ENCODE data around the gene ACTL7A.
"Not testable (repeated sequence)": the region's sequence is repeated elsewhere in the genome, so short reads cannot be mapped to it uniquely, and the experiment has no call there.

ACTL7A gene

GRCh38 chr9:108861997-108862396, at the start of gene ACTL7A:
Gene ACTL7A (plus strand): TSS chr9:108862266. CDS start chr9:108862323, 57 bp downstream.
- DNase-seq = no peak

GRCh38 chr9:108812396-108813025, 49.6 kb upstream of the ACTL7A start:
- DNase-seq = no peak

GRCh38 chr9:108813951-108814601, 48.0 kb upstream of the ACTL7A start:
- peak; percentile 63 to 69 for DNase-seq

- no peak for DNase-seq
Measured at GRCh38 chr9:108815156-108815555, 46.9 kb upstream of the ACTL7A start.

- peak; percentile 57 to 75 for DNase-seq
Measured at GRCh38 chr9:108816037-108816436, 46.0 kb upstream of the ACTL7A start.

GRCh38 chr9:108823829-108824228, 38.2 kb upstream of the ACTL7A start:
- no peak for DNase-seq

GRCh38 chr9:108830272-108830671, 31.8 kb upstream of the ACTL7A start:
- no peak for DNase-seq

- no peak for DNase-seq
Measured at GRCh38 chr9:108831496-108832178, 30.4 kb upstream of the ACTL7A start.

GRCh38 chr9:108832179-108832500, 29.9 kb upstream of the ACTL7A start:
- DNase-seq = no peak

GRCh38 chr9:108834959-108835665, 27.0 kb upstream of the ACTL7A start:
- no peak for DNase-seq

GRCh38 chr9:108835831-108836230, 26.2 kb upstream of the ACTL7A start:
- peak; percentile 56 to 58 for DNase-seq

- no peak for DNase-seq
Measured at GRCh38 chr9:108836319-108836718, 25.7 kb upstream of the ACTL7A start.

GRCh38 chr9:108836781-108837180, 25.3 kb upstream of the ACTL7A start:
- no peak for DNase-seq

- no peak for DNase-seq
Measured at GRCh38 chr9:108837530-108837929, 24.5 kb upstream of the ACTL7A start.

GRCh38 chr9:108838017-108838416, 24.0 kb upstream of the ACTL7A start:
- no peak for DNase-seq

GRCh38 chr9:108839561-108839960, 22.5 kb upstream of the ACTL7A start:
- DNase-seq = not testable (repeated sequence)

GRCh38 chr9:108842610-108843295, 19.3 kb upstream of the ACTL7A start:
- no peak for DNase-seq

- DNase-seq = no peak
Measured at GRCh38 chr9:108844391-108844790, 17.7 kb upstream of the ACTL7A start.

GRCh38 chr9:108844856-108845255, 17.2 kb upstream of the ACTL7A start:
- no peak for DNase-seq

GRCh38 chr9:108845507-108845906, 16.6 kb upstream of the ACTL7A start:
- no peak for DNase-seq

GRCh38 chr9:108845947-108846346, 16.1 kb upstream of the ACTL7A start:
- peak; percentile 47 to 49 for DNase-seq

GRCh38 chr9:108848296-108848695, 13.8 kb upstream of the ACTL7A start:
- DNase-seq = not testable (repeated sequence)

Data from inflammatory macrophage treated with lipopolysaccharide for 1 hour (primary cell).